ENCODE results near the gene DNAH6. TPM values are rescaled to one million over a fixed set of nuclear protein-coding genes. Genes with fewer than 3 reads are reported as not detected.

The DNAH6 gene
- total RNA-seq, 1 donor from 2014 or later, result not detected

- Histone ChIP-seq H3K36me3 (no peaks in the 10 kb centered on the region), H3K4me3 (no peak overlapping the region), H3K27ac (no peak overlapping the region), H3K27me3 (no peaks in the 10 kb centered on the region), H3K4me1 (no peaks in the 10 kb centered on the region), H3K9me3 (no peaks in the 10 kb centered on the region)
- DNase-seq (ENCODE audit: low spot score in 2 of 2), result no peak
- intact Hi-C loops (cut with DNase I), result no loop called here
- no peak for TF ChIP-seq CTCF (IDR thresholded peaks at IDR 0.05)
Observed at GRCh38 chr2:84487298-84487996, 28.9 kb upstream of the DNAH6 start.

- no peak for DNase-seq (ENCODE audit: low spot score in 2 of 2)
- intact Hi-C loops (cut with DNase I), result loop anchor here (10.0 kb wide), 1 partner anchor 144 kb away; no protein-coding TSS in a partner anchor
Observed at GRCh38 chr2:84491256-84491655, 25.0 kb upstream of the DNAH6 start.

GRCh38 chr2:84491741-84492140 lies 24.6 kb upstream of the DNAH6 start:
- Histone ChIP-seq H3K4me3 (no peak overlapping the region), H3K27me3 (no peaks in the 10 kb centered on the region), H3K9me3 (no peaks in the 10 kb centered on the region), H3K27ac (no peak overlapping the region), H3K36me3 (no peaks in the 10 kb centered on the region), H3K4me1 (no peaks in the 10 kb centered on the region)
- intact Hi-C loops (cut with DNase I), result loop anchor here (10.0 kb wide), 1 partner anchor 143 kb away; no protein-coding TSS in a partner anchor
- DNase-seq (ENCODE audit: low spot score in 2 of 2), result no peak
- no peak for TF ChIP-seq CTCF (IDR thresholded peaks at IDR 0.05)

More at GRCh38 chr2:84491256-84491655, 25.0 kb upstream of the DNAH6 start:
- no peak for TF ChIP-seq CTCF (IDR thresholded peaks at IDR 0.05)
- no peaks in the 10 kb centered on the region for H3K4me1 ChIP-seq
- no peaks in the 10 kb centered on the region for H3K9me3 ChIP-seq
- H3K27me3 ChIP-seq, result no peaks in the 10 kb centered on the region
- no peak overlapping the region for H3K27ac ChIP-seq
- H3K4me3 ChIP-seq, result no peak overlapping the region
- H3K36me3 ChIP-seq, result no peaks in the 10 kb centered on the region

GRCh38 chr2:84492571-84492970 lies 23.7 kb upstream of the DNAH6 start:
- Histone ChIP-seq H3K27me3 (no peaks in the 10 kb centered on the region), H3K4me1 (no peaks in the 10 kb centered on the region), H3K9me3 (no peaks in the 10 kb centered on the region), H3K4me3 (no peak overlapping the region), H3K27ac (no peak overlapping the region), H3K36me3 (no peaks in the 10 kb centered on the region)
- no peak for DNase-seq (ENCODE audit: low spot score in 2 of 2)
- no peak for TF ChIP-seq CTCF (IDR thresholded peaks at IDR 0.05)
- intact Hi-C loops (cut with DNase I), result loop anchor here (10.0 kb wide), 1 partner anchor 142 kb away; no protein-coding TSS in a partner anchor

- H3K27ac ChIP-seq, result no peak overlapping the region
- H3K4me3 ChIP-seq, result no peak overlapping the region
- H3K27me3 ChIP-seq, result no peaks in the 10 kb centered on the region
- no peaks in the 10 kb centered on the region for H3K4me1 ChIP-seq
- no peak for TF ChIP-seq CTCF (IDR thresholded peaks at IDR 0.05)
- no peaks in the 10 kb centered on the region for H3K36me3 ChIP-seq
- no peak for DNase-seq (ENCODE audit: low spot score in 2 of 2)
- H3K9me3 ChIP-seq, result no peaks in the 10 kb centered on the region
- intact Hi-C loops (cut with DNase I), result loop anchor here (10.0 kb wide), 1 partner anchor 141 kb away; no protein-coding TSS in a partner anchor
Observed at GRCh38 chr2:84493514-84493913, 22.8 kb upstream of the DNAH6 start.

Measured in ascending aorta (tissue), 2 donors.